ENCODE data around the gene FHL3. TPM values are rescaled to one million over a fixed set of nuclear protein-coding genes. Genes with fewer than 3 reads are reported as not detected.
"Not testable (repeated sequence)": the region's sequence is repeated elsewhere in the genome, so short reads cannot be mapped to it uniquely, and the experiment has no call there.

Gene FHL3
- total RNA-seq, 2 experiments from 2014 or later = 26.5 to 27.7 TPM

DNA sequence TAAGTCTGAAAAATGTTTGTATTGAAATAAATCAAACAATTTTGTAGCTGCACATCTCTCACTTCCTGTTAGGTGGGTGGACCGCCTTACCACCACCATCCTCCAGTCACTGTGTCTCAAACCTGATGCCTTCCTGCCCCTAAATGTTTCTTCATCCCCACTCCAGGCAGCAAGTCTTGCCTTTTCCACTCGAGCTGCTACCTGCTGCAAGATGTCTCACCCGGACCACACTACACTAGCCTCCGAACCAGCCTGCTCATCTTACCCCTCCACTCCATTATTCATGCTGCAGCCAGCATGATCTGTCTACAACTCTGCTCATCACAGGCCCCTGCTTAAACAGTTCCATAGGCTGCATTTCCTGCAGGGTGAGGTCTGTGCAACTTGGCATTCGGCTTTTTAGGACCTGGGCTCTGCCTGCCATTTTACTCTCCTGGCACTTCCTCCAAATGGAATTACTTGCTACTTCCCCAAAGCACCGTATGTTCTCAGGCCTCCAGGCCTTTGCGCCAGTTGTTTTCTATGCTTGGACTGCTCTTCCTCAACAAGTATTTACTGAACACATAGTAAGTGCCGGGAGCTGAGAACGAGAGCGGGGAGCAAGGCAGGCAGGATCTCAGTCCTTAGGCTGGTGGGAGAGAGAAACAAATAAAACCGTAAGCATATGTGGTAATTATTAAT, 10.3 kb downstream of the FHL3 start:
- Mint-ChIP-seq H3K27me3 (no peaks in the 10 kb centered on the region), H3K4me1 (peaks cover 30% of the 10 kb centered on the region), H3K36me3 (peaks cover 17% of the 10 kb centered on the region), H3K9me3 (no peaks in the 10 kb centered on the region), H3K27ac (peak overlapping the region; percentile 86), H3K4me3 (peak overlapping the region; percentile 72)
- no peak for DNase-seq

GRCh38 chr1:37989361-37989930, 15.9 kb downstream of the FHL3 start:
- Mint-ChIP-seq H3K27ac (peak overlapping the region; percentile 91), H3K36me3 (peaks cover 34% of the 10 kb centered on the region), H3K27me3 (no peaks in the 10 kb centered on the region)

GRCh38 chr1:37987679-37988078, 17.6 kb downstream of the FHL3 start:
- peaks cover 36% of the 10 kb centered on the region for H3K36me3 Mint-ChIP-seq
- H3K27me3 Mint-ChIP-seq = no peaks in the 10 kb centered on the region
- peaks cover 16% of the 10 kb centered on the region for H3K4me1 Mint-ChIP-seq
- H3K9me3 Mint-ChIP-seq = no peaks in the 10 kb centered on the region
- H3K27ac Mint-ChIP-seq = no peak overlapping the region
- no peak overlapping the region for H3K4me3 Mint-ChIP-seq
- no peak for DNase-seq

More at GRCh38 chr1:37989361-37989930, 15.9 kb downstream of the FHL3 start:
- H3K9me3 Mint-ChIP-seq = no peaks in the 10 kb centered on the region
- no peak for DNase-seq
- H3K4me3 Mint-ChIP-seq = peak overlapping the region; percentile 91
- peaks cover 18% of the 10 kb centered on the region for H3K4me1 Mint-ChIP-seq

DNA sequence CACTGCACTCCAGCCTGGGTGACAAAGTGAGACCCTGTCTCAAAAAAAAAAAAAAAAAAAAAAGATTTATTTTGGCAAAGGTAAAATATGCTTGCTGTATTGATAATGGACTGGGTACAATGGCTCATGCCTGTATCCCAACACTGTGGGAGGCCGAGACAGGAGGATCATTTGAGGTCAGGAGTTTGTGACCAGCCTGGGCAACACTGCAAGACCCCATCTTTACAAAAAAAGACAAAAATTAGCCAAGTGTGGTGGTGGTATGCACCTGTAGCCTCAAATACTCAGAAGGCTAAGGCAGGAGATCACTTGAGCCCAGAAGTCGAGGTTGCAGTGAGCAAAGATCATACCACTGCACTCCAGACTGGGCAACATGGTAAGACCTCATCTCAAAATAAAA, 21.8 kb downstream of the FHL3 start:
- Mint-ChIP-seq H3K27me3 (no peaks in the 10 kb centered on the region), H3K4me1 (peaks cover 10% of the 10 kb centered on the region), H3K36me3 (peaks cover 43% of the 10 kb centered on the region), H3K4me3 (no peak overlapping the region), H3K9me3 (no peaks in the 10 kb centered on the region), H3K27ac (no peak overlapping the region)
- DNase-seq = no peak

DNA sequence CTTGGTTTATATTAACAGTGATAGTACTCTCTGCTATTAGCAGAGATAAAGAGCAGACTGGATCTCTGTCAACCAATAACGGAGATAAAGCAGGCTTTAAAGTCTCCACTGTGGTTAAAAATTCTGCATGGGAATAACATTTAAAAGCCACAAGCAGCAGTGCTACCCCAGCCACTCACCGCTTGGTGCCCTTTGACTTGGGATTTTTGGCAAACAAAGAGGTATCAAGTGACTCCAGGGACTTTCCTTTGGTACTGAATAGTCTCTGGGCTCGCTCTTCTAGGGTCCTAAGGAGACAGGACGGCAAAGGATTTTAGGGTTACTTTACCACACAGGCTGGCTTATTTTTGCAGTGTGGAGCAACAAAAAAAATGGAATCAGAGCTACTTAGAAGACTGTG, 26.8 kb downstream of the FHL3 start:
- Mint-ChIP-seq H3K4me3 (no peak overlapping the region), H3K36me3 (peaks cover 51% of the 10 kb centered on the region), H3K4me1 (peaks cover 2% of the 10 kb centered on the region)

GRCh38 chr1:37975083-37975482, 30.2 kb downstream of the FHL3 start:
- H3K4me3 Mint-ChIP-seq, DNase-seq, H3K9me3 Mint-ChIP-seq, H3K27me3 Mint-ChIP-seq: not testable (repeated sequence)
- Mint-ChIP-seq H3K36me3 (peaks cover 59% of the 10 kb centered on the region), H3K27ac (peak overlapping the region; percentile 5), H3K4me1 (peaks cover 14% of the 10 kb centered on the region)

More for the DNA sequence above, 26.8 kb downstream of the FHL3 start:
- Mint-ChIP-seq H3K9me3 (peaks cover 2% of the 10 kb centered on the region), H3K27me3 (no peaks in the 10 kb centered on the region), H3K27ac (no peak overlapping the region)
- DNase-seq = no peak

DNA sequence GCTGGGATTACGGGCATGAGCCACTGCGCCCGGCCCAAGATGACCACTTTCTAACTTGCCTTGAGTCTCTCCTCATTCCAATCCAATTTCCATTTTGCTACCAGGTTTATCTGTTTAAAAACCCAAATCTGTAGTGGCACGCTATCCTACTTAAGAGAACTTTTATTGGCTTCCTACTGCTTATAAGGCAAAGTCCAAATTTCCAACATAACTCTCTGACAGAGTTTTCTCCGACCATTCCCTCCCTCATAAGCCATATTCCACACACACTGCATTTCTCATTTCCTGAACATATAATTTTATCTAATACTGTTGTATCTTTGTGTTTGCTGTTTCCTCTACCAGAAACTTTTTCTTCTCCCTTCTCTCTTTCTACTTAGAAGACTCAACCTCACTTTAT, 30.7 kb downstream of the FHL3 start:
- DNase-seq = no peak
- H3K4me1 Mint-ChIP-seq = peaks cover 14% of the 10 kb centered on the region
- H3K27ac Mint-ChIP-seq = no peak overlapping the region
- peaks cover 54% of the 10 kb centered on the region for H3K36me3 Mint-ChIP-seq
- H3K9me3 Mint-ChIP-seq = peaks cover 2% of the 10 kb centered on the region
- no peaks in the 10 kb centered on the region for H3K27me3 Mint-ChIP-seq
- no peak overlapping the region for H3K4me3 Mint-ChIP-seq

DNA sequence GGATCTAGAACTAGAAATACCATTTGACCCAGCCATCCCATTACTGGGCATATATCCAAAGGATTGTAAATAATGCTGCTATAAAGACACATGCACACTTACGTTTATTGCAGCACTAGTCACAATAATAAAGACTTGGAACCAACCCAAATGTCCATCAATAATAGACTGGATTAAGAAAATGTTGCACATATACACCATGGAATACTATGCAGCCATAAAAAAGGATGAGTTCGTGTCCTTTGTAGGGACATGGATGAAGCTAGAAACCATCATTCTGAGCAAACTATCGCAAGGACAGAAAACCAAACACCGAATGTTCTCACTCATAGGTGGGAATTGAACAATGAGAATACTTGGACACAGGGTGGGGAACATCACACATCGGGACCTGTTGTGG, 31.6 kb downstream of the FHL3 start:
- Mint-ChIP-seq H3K4me1 (peaks cover 14% of the 10 kb centered on the region), H3K36me3 (peaks cover 55% of the 10 kb centered on the region)
- not testable (repeated sequence) for H3K27ac Mint-ChIP-seq, H3K4me3 Mint-ChIP-seq, H3K27me3 Mint-ChIP-seq, DNase-seq, H3K9me3 Mint-ChIP-seq

DNA sequence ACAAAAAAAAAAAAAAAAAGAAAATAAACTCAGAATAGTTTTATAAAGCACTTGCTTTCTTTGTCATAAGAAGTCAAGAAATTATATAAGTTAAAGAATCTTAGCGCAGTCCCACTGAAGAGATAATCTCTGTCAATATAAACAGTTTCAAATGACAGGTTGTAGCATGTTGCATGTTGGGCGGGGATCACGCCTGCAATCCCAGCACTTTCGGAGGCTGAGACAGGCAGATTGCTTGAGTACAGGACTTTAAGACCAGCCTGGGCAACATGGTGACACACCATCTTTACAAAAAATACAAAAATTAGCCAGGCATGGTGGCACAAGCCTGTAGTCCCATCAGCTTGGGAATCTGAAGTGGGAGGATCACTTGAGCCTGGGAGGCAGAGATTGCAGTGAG, 40.0 kb downstream of the FHL3 start:
- Mint-ChIP-seq H3K4me1 (peaks cover 2% of the 10 kb centered on the region), H3K4me3 (no peak overlapping the region), H3K9me3 (no peaks in the 10 kb centered on the region), H3K27me3 (no peaks in the 10 kb centered on the region), H3K27ac (no peak overlapping the region), H3K36me3 (peaks cover 19% of the 10 kb centered on the region)
- no peak for DNase-seq

GRCh38 chr1:37964106-37964505, 41.2 kb downstream of the FHL3 start:
- H3K36me3 Mint-ChIP-seq = peaks cover 25% of the 10 kb centered on the region
- not testable (repeated sequence) for H3K4me3 Mint-ChIP-seq, DNase-seq, H3K4me1 Mint-ChIP-seq, H3K9me3 Mint-ChIP-seq, H3K27ac Mint-ChIP-seq, H3K27me3 Mint-ChIP-seq

- no peaks in the 10 kb centered on the region for H3K27me3 Mint-ChIP-seq
- H3K9me3 Mint-ChIP-seq = no peaks in the 10 kb centered on the region
- H3K4me1 Mint-ChIP-seq = peaks cover 2% of the 10 kb centered on the region
These were observed 46.6 kb downstream of the FHL3 start for GRCh38 chr1:37958690-37959089.

DNA sequence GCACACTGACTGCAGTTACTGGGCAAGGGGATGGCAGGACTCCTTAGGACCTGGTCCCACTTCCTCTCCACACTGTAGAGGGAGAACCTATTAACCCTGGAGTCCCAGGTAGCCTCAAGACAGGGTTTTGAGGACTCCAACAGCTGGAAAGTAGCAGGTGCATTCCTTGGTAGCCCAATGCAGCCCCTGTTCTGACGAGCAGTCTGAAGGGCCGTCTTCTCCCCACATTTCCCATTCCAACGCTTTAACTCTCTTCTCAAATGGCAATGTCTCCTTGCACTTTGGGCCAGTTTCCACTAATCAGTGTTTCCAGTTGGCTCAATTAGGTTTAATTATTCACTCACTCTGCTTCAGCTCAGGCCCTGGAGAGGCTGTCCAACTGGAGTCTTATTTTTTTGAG, 49.6 kb downstream of the FHL3 start:
- no peaks in the 10 kb centered on the region for H3K9me3 Mint-ChIP-seq
- H3K36me3 Mint-ChIP-seq = peaks cover 14% of the 10 kb centered on the region
- DNase-seq = no peak
- no peaks in the 10 kb centered on the region for H3K27me3 Mint-ChIP-seq
- no peak overlapping the region for H3K4me3 Mint-ChIP-seq
- peaks cover 10% of the 10 kb centered on the region for H3K4me1 Mint-ChIP-seq
- H3K27ac Mint-ChIP-seq = no peak overlapping the region

More at GRCh38 chr1:37958690-37959089, 46.6 kb downstream of the FHL3 start:
- H3K27ac Mint-ChIP-seq = no peak overlapping the region
- H3K36me3 Mint-ChIP-seq = peaks cover 18% of the 10 kb centered on the region
- DNase-seq = no peak
- H3K4me3 Mint-ChIP-seq = no peak overlapping the region

DNA sequence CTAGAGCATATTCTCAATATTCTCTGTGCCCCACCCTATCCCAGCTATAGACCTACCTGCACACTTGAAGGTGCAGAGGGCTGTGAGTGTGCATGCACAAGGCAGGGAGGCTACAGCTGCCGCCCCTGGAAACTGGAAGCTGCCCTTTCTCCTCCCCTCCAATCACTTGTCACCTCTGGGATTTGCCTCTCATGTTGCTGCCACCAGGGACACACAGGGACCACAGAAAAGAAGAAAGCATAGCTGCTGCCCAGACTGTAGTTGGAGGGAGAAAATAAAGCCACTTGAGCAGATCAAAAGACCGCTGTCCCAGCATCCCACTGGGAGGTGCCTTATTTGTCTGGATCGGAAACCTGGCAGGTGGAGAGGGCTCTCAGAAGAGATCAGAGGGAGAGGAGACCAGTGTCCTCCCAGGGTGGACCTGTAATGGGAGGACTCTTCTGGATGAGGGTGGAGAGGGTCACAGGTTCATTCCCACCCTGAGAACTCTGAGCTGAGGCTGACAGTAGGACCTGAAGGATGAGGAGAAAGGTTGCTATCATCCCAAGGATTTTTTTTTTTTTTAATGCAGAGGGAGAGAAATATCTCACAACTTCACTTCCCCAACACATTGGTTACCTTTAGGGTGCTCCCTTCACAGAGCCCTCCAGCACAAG, 50.9 kb downstream of the FHL3 start:
- H3K4me3 Mint-ChIP-seq = no peak overlapping the region
- no peak for DNase-seq
- no peaks in the 10 kb centered on the region for H3K9me3 Mint-ChIP-seq
- H3K27ac Mint-ChIP-seq = no peak overlapping the region
- peaks cover 6% of the 10 kb centered on the region for H3K36me3 Mint-ChIP-seq
- H3K27me3 Mint-ChIP-seq = no peaks in the 10 kb centered on the region
- H3K4me1 Mint-ChIP-seq = peaks cover 10% of the 10 kb centered on the region

- Mint-ChIP-seq H3K27me3 (no peaks in the 10 kb centered on the region), H3K4me3 (no peak overlapping the region), H3K36me3 (peaks cover 3% of the 10 kb centered on the region), H3K27ac (no peak overlapping the region), H3K4me1 (peaks cover 10% of the 10 kb centered on the region), H3K9me3 (no peaks in the 10 kb centered on the region)
- no peak for DNase-seq
These were observed 52.6 kb downstream of the FHL3 start for GRCh38 chr1:37952738-37953137.

GRCh38 chr1:37951783-37952624, 53.3 kb downstream of the FHL3 start:
- no peaks in the 10 kb centered on the region for H3K27me3 Mint-ChIP-seq
- H3K36me3 Mint-ChIP-seq = no peaks in the 10 kb centered on the region
- H3K4me3 Mint-ChIP-seq = no peak overlapping the region
- no peaks in the 10 kb centered on the region for H3K9me3 Mint-ChIP-seq
- no peak for DNase-seq
- H3K27ac Mint-ChIP-seq = no peak overlapping the region
- peaks cover 15% of the 10 kb centered on the region for H3K4me1 Mint-ChIP-seq

Data from activated naive CD8-positive, alpha-beta T cell treated with anti-CD3 and anti-CD28 coated beads for 36 hours (primary cell).